Measurements from ENCODE around the gene CPHXL2.

GRCh38 chr16:75687361-75687760, 10.6 kb upstream of the CPHXL2 start:
- TF ChIP-seq CTCF (conservative IDR thresholded peaks at IDR 0.05 in 1 of 2, IDR thresholded peaks at IDR 0.05 in 1 of 2; ENCODE audit: low read depth in 1 of 2, low read length in 2 of 2), result no peak
- TF ChIP-seq EZH2 (IDR thresholded peaks at IDR 0.05; ENCODE audit: low read length, missing control alignments), result no peak
